NCI-H345 treated with DMSO at 0.1 percent for 48 hours (cell line): Measurements from ENCODE around the gene DMGDH.

ENCODE experiments used
- DNase-seq: peaks from one replicate; lab custom pipeline; 2025; ENCODE audit not compliant: unreplicated experiment; lab: John Stamatoyannopoulos, UW

DMGDH gene

GRCh38 chr5:78979909-78980308 is 89.6 kb downstream of the DMGDH start:
- DNase-seq: no peak

- no peak for DNase-seq
Observed at GRCh38 chr5:78979117-78979742, 90.2 kb downstream of the DMGDH start.

- DNase-seq: no peak
Observed at GRCh38 chr5:78975035-78975434, 94.4 kb downstream of the DMGDH start.

- no peak for DNase-seq
Observed at GRCh38 chr5:78974601-78975000, 94.9 kb downstream of the DMGDH start.

- no peak for DNase-seq
Observed at GRCh38 chr5:78974011-78974410, 95.5 kb downstream of the DMGDH start.

- DNase-seq: no peak
Observed at GRCh38 chr5:78972654-78973428, 96.6 kb downstream of the DMGDH start.

GRCh38 chr5:78971998-78972397 is 97.5 kb downstream of the DMGDH start:
- no peak for DNase-seq

GRCh38 chr5:78968781-78969180 is 100.7 kb downstream of the DMGDH start:
- DNase-seq: no peak

GRCh38 chr5:78964889-78965288 is 104.6 kb downstream of the DMGDH start:
- DNase-seq: peak; percentile 33

- no peak for DNase-seq
Observed at GRCh38 chr5:78961743-78962142, 107.7 kb downstream of the DMGDH start.

GRCh38 chr5:78959767-78960166 is 109.7 kb downstream of the DMGDH start:
- no peak for DNase-seq

GRCh38 chr5:78958672-78959445 is 110.6 kb downstream of the DMGDH start:
- no peak for DNase-seq

GRCh38 chr5:78956901-78957300 is 112.6 kb downstream of the DMGDH start:
- no peak for DNase-seq

GRCh38 chr5:78953092-78953800 is 116.2 kb downstream of the DMGDH start:
- no peak for DNase-seq
